PC-3 (cell line): ENCODE results near the gene ZXDC. TPM values are rescaled to one million over a fixed set of nuclear protein-coding genes. Genes with fewer than 3 reads are reported as not detected.

Experiments
- ATAC-seq: fragments of 200-7000 bp; cut with Tn5 transposase; 2 replicates; pipeline ENCODE4 v1.9.1; 2020; ENCODE audit warnings: mild to moderate bottlenecking, moderate library complexity
- BruUV-seq: library from RNA; stranded (reverse); fragments of 400-500 nt; replicated peaks from 2 replicates; lab custom pipeline; 2021; lab: Mats Ljungman, UMichigan
- CTCF ChIA-PET: fragments of 300-600 bp; sonication (Branson Sonifier 250); formaldehyde crosslinking; loops from one replicate; lab custom pipeline; 2022; ENCODE audit warnings: antibody characterized with exemption; lab: Charles Lee
- POLR2A ChIA-PET: fragments of 300-600 bp; sonication (Branson Sonifier 250); formaldehyde crosslinking; loops from one replicate; lab custom pipeline; 2022; ENCODE audit warnings: antibody characterized with exemption; ENCODE audit not compliant: unreplicated experiment; lab: Charles Lee
- DNase-seq: peaks from one replicate; pipeline ENCODE4 v3.0.0-alpha.2; 2015
- H2AFZ ChIP-seq: fragments of 300-600 bp; sonication (generic); 2 replicates; pipeline ENCODE4 v1.6.0; 2016; ENCODE audit warnings: antibody characterized with exemption, low read length
- H3F3A ChIP-seq: fragments of 300-600 bp; sonication (generic); one replicate; pipeline ENCODE4 v1.6.0; 2017; ENCODE audit warnings: antibody characterized with exemption, low read length, control low read depth, mild to moderate bottlenecking; ENCODE audit not compliant: unreplicated experiment
- H3K27ac ChIP-seq: fragments of 300-600 bp; sonication (generic); 2 replicates; pipeline ENCODE4 v1.5.1; 2016; ENCODE audit warnings: mild to moderate bottlenecking, low read length
- H3K27me3 ChIP-seq: fragments of 300-600 bp; sonication (generic); 2 replicates; pipeline ENCODE4 v1.6.1; 2016; ENCODE audit warnings: low read length, mixed read lengths
- H3K36me3 ChIP-seq: fragments of 300-600 bp; sonication (generic); 2 replicates; pipeline ENCODE4 v1.6.1; 2016; ENCODE audit warnings: low read depth, mixed run types, low read length, mixed read lengths
- H3K4me1 ChIP-seq: fragments of 300-600 bp; sonication (generic); 2 replicates; pipeline ENCODE4 v1.5.1; 2016; ENCODE audit warnings: low read length; ENCODE audit not compliant: insufficient read depth
- H3K4me2 ChIP-seq: fragments of 300-600 bp; sonication (generic); 2 replicates; pipeline ENCODE4 v1.6.0; 2016; ENCODE audit warnings: low read length
- H3K4me3 ChIP-seq: fragments of 300-600 bp; sonication (generic); 2 replicates; pipeline ENCODE4 v1.5.1; 2016; ENCODE audit warnings: mild to moderate bottlenecking, low read length, mixed read lengths
- H3K79me2 ChIP-seq: fragments of 300-600 bp; sonication (generic); 2 replicates; pipeline ENCODE4 v1.6.1; 2017; ENCODE audit warnings: low read length, mixed read lengths
- H3K9ac ChIP-seq: fragments of 300-600 bp; sonication (generic); 2 replicates; pipeline ENCODE4 v1.6.0; 2016; ENCODE audit warnings: mild to moderate bottlenecking, low read length
- H3K9me2 ChIP-seq: fragments of 300-600 bp; sonication (generic); replicated peaks from 2 replicates; pipeline ENCODE4 v1.6.1; 2016; ENCODE audit warnings: mixed run types, low read length, mixed read lengths
- H3K9me3 ChIP-seq: fragments of 300-600 bp; sonication (generic); 2 replicates; pipeline ENCODE4 v1.6.1; 2016; ENCODE audit warnings: low read length, mixed read lengths
- H4K20me1 ChIP-seq: fragments of 300-600 bp; sonication (generic); 2 replicates; pipeline ENCODE4 v1.6.1; 2016; ENCODE audit warnings: low read length, mixed read lengths
- CTCF ChIP-seq: fragments of 300-600 bp; sonication (generic); conservative IDR thresholded peaks from 2 replicates; pipeline ENCODE4 v1.5.1; 2017; ENCODE audit warnings: antibody characterized with exemption, low read depth, mild to moderate bottlenecking, low read length
- EZH2 ChIP-seq: fragments of 300-600 bp; sonication (generic); IDR thresholded peaks from one replicate; pipeline ENCODE4 v1.6.1; 2017; ENCODE audit warnings: antibody characterized with exemption, mild to moderate bottlenecking, low read length; ENCODE audit not compliant: unreplicated experiment
- EZH2phosphoT487 ChIP-seq: fragments of 300-600 bp; sonication (generic); IDR thresholded peaks from 2 replicates; pipeline ENCODE4 v1.6.1; 2018; ENCODE audit warnings: mild to moderate bottlenecking, antibody characterized with exemption, low read length, borderline replicate concordance
- intact Hi-C: fragments of 100-400 bp; cut with micrococcal nuclease; formaldehyde crosslinking; loops from 2 replicates; pipeline ENCODE4 v1.9.0; 2023
- total RNA-seq: library from RNA; depleted of rRNA; stranded (reverse); fragments of >200 nt; gene quantifications from 2 replicates; pipeline ENCODE4 v1.2.3, GENCODE V29; 2014

ZXDC gene
- total RNA-seq, 1 experiment from 2014 or later: 18.7 TPM

GRCh38 chr3:126440709-126440995 lies 35.0 kb downstream of the ZXDC start:
- Histone ChIP-seq H3K4me1 (no peaks in the 10 kb centered on the region), H3K27me3 (no peaks in the 10 kb centered on the region), H3K9ac (no peak overlapping the region), H3K79me2 (no peaks in the 10 kb centered on the region), H3K9me2 (no peaks in the 10 kb centered on the region), H4K20me1 (no peaks in the 10 kb centered on the region), H3K27ac (no peak overlapping the region), H3K9me3 (no peaks in the 10 kb centered on the region), H3K4me3 (no peak overlapping the region), H3K4me2 (no peak overlapping the region), H3K36me3 (no peaks in the 10 kb centered on the region), H3F3A (no peaks in the 10 kb centered on the region), H2AFZ (no peak overlapping the region)
- ATAC-seq: no peak
- CTCF ChIA-PET: no interaction called here
- TF ChIP-seq EZH2phosphoT487: no peak
- TF ChIP-seq CTCF: no peak
- TF ChIP-seq EZH2: no peak
- intact Hi-C loops: no loop called here
- POLR2A ChIA-PET: no interaction called here
- DNase-seq: no peak
- no TSS peak for BruUV-seq

GRCh38 chr3:126439968-126440708 lies 35.6 kb downstream of the ZXDC start:
- Histone ChIP-seq H3K9me3 (no peaks in the 10 kb centered on the region), H4K20me1 (no peaks in the 10 kb centered on the region), H3K36me3 (no peaks in the 10 kb centered on the region), H3K4me1 (no peaks in the 10 kb centered on the region), H3F3A (no peaks in the 10 kb centered on the region), H3K4me2 (no peak overlapping the region), H3K9ac (no peak overlapping the region), H2AFZ (no peak overlapping the region), H3K27me3 (no peaks in the 10 kb centered on the region), H3K27ac (no peak overlapping the region), H3K79me2 (no peaks in the 10 kb centered on the region), H3K9me2 (no peaks in the 10 kb centered on the region), H3K4me3 (no peak overlapping the region)
- no peak for DNase-seq
- BruUV-seq: no TSS peak
- intact Hi-C loops: no loop called here
- ChIA-PET CTCF (no interaction called here), POLR2A (no interaction called here)
- TF ChIP-seq EZH2phosphoT487: no peak
- no peak for TF ChIP-seq EZH2
- TF ChIP-seq CTCF: no peak
- ATAC-seq: no peak

GRCh38 chr3:126439346-126439967 lies 36.2 kb downstream of the ZXDC start:
- DNase-seq (no peak), ATAC-seq (no peak)
- H3F3A ChIP-seq: no peaks in the 10 kb centered on the region
- TF ChIP-seq CTCF (no peak), EZH2phosphoT487 (no peak), EZH2 (no peak)
- intact Hi-C loops: no loop called here
- no peak overlapping the region for H3K27ac ChIP-seq
- ChIA-PET POLR2A (no interaction called here), CTCF (no interaction called here)
- H3K36me3 ChIP-seq: no peaks in the 10 kb centered on the region
- no peaks in the 10 kb centered on the region for H4K20me1 ChIP-seq
- H3K9me2 ChIP-seq: no peaks in the 10 kb centered on the region
- no peak overlapping the region for H3K4me2 ChIP-seq
- no peak overlapping the region for H2AFZ ChIP-seq
- no peak overlapping the region for H3K4me3 ChIP-seq
- no peak overlapping the region for H3K9ac ChIP-seq
- H3K9me3 ChIP-seq: no peaks in the 10 kb centered on the region
- H3K4me1 ChIP-seq: no peaks in the 10 kb centered on the region
- no peaks in the 10 kb centered on the region for H3K27me3 ChIP-seq
- BruUV-seq: no TSS peak
- H3K79me2 ChIP-seq: no peaks in the 10 kb centered on the region
